Measurements from ENCODE around the gene DIS3L2. TPM values are rescaled to one million over a fixed set of nuclear protein-coding genes. Genes with fewer than 3 reads are reported as not detected.

The DIS3L2 gene
- total RNA-seq, 4 donors from 2014 or later = 18.7 to 30.9 (median 26.1) TPM

DNA sequence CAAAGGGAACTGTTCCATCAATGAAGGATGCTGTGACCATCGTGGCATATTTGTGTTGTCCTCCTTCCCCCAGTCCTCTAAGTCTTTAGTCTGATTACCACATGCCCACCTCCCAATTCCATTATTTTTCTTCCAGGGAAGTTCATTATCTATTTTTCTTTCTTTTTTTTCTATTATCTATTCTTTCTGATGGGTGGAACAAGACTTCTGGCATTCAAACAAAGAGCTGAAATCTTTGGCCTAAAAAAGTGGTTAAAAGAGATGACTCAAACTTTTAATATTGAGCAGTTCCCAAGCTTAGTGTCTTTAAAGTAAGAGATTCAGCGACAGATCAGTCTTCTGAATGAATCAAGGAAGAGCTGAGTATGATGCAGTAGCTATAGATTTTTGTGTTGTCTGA is 66.6 kb downstream of the DIS3L2 start:
- TF ChIP-seq, protein P1, sequence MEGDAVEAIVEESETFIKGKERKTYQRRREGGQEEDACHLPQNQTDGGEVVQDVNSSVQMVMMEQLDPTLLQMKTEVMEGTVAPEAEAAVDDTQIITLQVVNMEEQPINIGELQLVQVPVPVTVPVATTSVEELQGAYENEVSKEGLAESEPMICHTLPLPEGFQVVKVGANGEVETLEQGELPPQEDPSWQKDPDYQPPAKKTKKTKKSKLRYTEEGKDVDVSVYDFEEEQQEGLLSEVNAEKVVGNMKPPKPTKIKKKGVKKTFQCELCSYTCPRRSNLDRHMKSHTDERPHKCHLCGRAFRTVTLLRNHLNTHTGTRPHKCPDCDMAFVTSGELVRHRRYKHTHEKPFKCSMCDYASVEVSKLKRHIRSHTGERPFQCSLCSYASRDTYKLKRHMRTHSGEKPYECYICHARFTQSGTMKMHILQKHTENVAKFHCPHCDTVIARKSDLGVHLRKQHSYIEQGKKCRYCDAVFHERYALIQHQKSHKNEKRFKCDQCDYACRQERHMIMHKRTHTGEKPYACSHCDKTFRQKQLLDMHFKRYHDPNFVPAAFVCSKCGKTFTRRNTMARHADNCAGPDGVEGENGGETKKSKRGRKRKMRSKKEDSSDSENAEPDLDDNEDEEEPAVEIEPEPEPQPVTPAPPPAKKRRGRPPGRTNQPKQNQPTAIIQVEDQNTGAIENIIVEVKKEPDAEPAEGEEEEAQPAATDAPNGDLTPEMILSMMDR (IDR thresholded peaks at IDR 0.05; ENCODE audit: low read depth) = no peak

DNA sequence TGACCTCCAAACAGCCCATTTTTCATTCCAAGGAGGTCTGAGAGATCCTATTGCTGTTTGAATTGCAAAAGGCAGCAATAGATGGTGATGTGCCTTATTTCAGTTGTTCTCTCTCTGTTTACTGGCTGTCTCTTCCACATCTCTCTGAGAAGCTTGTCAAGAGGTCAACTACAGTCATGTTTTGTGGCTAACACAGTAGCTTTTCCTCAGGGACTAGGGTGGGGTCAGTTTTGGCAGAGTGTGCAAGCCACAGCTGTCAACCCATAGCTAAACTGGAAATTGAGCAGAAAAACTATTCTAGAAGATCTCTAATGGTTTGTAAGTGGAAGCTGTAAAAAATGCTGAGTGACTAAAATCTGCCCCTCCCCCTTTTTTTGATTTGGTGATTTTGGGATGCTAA is 67.1 kb downstream of the DIS3L2 start:
- TF ChIP-seq, protein P1 (IDR thresholded peaks at IDR 0.05; ENCODE audit: low read depth) = no peak

DNA sequence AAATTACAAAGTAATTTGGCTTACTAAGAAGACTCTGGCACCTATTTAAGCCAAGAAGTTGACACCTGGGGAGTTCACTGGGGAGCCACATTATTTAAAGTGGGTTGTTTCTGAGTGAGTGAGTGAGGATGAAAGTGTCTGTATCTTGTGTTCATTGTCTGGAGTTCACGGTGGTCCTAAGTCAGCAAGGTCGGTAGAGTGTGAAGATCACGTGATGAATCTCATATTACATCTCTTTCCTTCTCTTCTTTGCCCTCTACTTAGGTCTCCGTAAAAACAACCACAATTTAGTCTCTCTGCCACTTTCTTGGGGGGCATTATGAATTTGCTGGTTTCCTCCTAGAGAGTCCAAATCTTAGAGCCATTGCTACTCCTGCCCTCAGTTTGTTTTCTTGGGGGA is 67.8 kb downstream of the DIS3L2 start:
- TF ChIP-seq, protein P1 (IDR thresholded peaks at IDR 0.05; ENCODE audit: low read depth) = no peak

DNA sequence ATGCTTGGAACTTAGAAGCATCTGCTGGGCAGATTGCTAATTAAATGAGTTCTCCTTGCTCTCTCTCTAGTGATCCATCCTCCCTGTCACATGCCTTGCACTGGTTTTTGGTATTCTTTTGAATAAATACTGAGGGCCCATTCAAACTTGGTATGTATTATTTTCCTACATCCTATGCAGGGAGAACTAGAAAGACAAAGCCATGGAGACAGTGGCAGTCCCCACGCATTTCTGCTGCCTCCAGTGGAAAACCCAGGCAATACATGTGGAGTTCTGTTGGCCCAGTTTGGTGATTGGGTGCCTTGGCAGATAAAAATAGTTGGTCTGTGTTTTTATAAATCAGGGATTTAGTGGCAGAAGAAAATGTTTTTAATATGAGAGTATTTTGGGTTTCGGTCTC is 68.7 kb downstream of the DIS3L2 start:
- TF ChIP-seq, protein P1 (IDR thresholded peaks at IDR 0.05; ENCODE audit: low read depth) = no peak

DNA sequence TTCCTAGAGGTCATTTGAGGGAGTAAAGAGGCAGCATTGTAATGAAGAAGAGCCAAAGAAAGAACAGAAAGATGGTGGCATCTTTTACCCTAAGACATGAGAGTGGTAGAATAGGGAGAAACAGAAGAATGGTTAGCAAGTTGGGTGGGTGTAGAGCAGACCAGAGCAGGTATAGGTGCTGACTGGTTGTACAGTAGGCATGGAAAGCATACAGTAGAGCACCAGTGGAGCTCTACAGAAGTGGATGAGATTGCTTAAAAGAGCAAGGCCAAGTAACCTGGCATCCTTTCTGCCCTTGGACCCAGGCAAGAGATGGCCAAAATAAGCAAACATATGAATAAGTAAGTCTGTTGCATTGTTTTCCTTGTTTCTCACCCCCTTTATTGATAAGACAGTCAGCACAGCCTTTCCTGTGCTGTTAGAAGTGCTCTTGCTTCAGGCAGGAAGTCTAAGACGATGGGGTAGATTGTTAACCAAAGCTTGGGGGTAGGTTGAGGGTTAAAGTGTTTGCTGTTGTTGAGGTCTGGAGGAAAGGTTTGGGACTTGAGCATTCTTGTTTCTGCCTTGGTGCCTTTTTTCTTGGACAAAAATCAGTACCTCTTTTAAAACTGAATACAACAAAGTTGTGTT is 76.9 kb downstream of the DIS3L2 start:
- TF ChIP-seq, protein P1 (IDR thresholded peaks at IDR 0.05; ENCODE audit: low read depth) = no peak

DNA sequence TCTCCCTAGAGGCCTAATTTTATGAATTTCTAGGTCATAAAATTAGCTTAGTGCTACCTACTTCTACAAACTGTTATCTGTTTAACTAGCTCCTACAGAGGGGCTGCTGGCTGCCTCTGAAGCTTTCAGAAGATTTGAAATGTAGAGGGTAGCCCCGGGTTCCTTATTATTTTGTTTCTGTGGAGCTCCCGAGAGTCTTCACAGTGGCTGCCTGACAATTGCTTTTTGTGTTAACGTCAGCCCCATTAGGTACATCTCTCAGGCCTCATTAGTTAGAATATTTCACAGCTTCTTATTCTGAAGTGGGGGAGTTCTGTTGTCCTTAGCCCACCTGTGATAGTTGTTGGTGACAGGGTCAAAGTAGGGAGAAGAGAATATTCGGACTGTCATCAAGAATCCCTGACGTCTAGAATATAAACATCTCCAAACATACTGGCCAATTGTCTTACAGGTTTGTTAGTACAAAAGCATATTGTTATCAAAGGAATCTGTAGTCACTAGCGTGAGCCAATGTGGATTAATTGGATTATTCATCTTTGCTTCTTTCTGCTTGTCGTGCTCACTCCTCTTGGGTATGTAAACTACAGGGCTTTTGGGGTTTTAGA is 77.5 kb downstream of the DIS3L2 start:
- TF ChIP-seq, protein P1 (IDR thresholded peaks at IDR 0.05; ENCODE audit: low read depth) = no peak

DNA sequence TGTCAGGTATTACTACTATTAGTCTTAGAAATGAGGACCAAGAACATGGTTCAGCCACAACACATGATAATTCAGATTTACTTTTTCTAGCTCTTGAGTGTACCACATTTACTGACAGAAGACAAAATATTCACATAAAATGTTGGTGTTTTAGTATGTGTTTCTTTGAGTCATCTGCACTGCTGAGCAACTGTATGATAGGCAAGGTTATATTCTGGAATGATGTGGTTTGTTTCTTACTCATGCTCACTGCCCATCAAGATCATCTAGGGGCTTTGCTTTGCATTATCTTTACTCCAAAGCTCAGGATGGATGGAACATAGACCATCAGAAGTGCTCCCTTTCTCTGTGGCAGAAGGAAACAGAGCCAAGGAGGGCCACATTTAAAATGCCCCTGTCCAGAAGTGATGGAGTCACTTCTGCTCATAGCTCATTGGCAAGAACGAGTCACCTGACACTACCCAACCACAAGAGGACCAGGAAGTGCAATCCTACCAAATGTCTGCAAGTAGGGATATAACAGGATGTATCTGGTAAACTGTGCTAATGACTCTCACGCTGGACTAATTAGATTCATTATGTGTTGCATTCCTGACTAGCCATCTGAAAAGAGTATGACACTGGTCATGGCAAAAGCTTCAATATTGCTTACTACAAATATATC is 81.5 kb downstream of the DIS3L2 start:
- TF ChIP-seq, protein P1 (IDR thresholded peaks at IDR 0.05; ENCODE audit: low read depth) = no peak

Data from subcutaneous adipose tissue (tissue), 4 donors.